ENCODE data around the gene ABCB1.

Gene ABCB1

GRCh38 chr7:87600130-87601124 lies at the start of gene ABCB1:
Gene ABCB1, minus strand, starts transcription at chr7:87600884. Its CDS starts 700 bp downstream, at chr7:87600184.
- peak; percentile 51 for DNase-seq

- no peak for DNase-seq
Observed at GRCh38 chr7:87648316-87648715, 47.6 kb upstream of the ABCB1 start.

GRCh38 chr7:87645446-87645845 lies 44.8 kb upstream of the ABCB1 start:
- no peak for DNase-seq

GRCh38 chr7:87635921-87636320 lies 35.2 kb upstream of the ABCB1 start:
- DNase-seq: no peak

- DNase-seq: peak; percentile 3
Observed at GRCh38 chr7:87628780-87629569, 28.3 kb upstream of the ABCB1 start.

- no peak for DNase-seq
Observed at GRCh38 chr7:87627634-87627994, 26.9 kb upstream of the ABCB1 start.

- DNase-seq: no peak
Observed at GRCh38 chr7:87625101-87625500, 24.4 kb upstream of the ABCB1 start.

- DNase-seq: no peak
Observed at GRCh38 chr7:87624628-87625027, 23.9 kb upstream of the ABCB1 start.

- DNase-seq: no peak
Observed at GRCh38 chr7:87615197-87615596, 14.5 kb upstream of the ABCB1 start.

- DNase-seq: no peak
Observed at GRCh38 chr7:87609916-87610315, 9.2 kb upstream of the ABCB1 start.

GRCh38 chr7:87608431-87608830 lies 7.7 kb upstream of the ABCB1 start:
- DNase-seq: no peak

GRCh38 chr7:87604264-87604663 lies 3.6 kb upstream of the ABCB1 start:
- DNase-seq: no peak

GRCh38 chr7:87599336-87599735 lies 1.3 kb downstream of the ABCB1 start:
- DNase-seq: peak; percentile 67

GRCh38 chr7:87598234-87599009 lies 2.3 kb downstream of the ABCB1 start:
- DNase-seq: no peak

- no peak for DNase-seq
Observed at GRCh38 chr7:87596696-87597095, 4.0 kb downstream of the ABCB1 start.

GRCh38 chr7:87596136-87596535 lies 4.5 kb downstream of the ABCB1 start:
- DNase-seq: no peak

GRCh38 chr7:87592300-87592699 lies 8.4 kb downstream of the ABCB1 start:
- no peak for DNase-seq

GRCh38 chr7:87591211-87591610 lies 9.5 kb downstream of the ABCB1 start:
- DNase-seq: no peak

GRCh38 chr7:87590578-87590977 lies 10.1 kb downstream of the ABCB1 start:
- DNase-seq: no peak

- no peak for DNase-seq
Observed at GRCh38 chr7:87589631-87590030, 11.1 kb downstream of the ABCB1 start.

- DNase-seq: no peak
Observed at GRCh38 chr7:87581723-87582122, 19.0 kb downstream of the ABCB1 start.

- DNase-seq: no peak
Observed at GRCh38 chr7:87580636-87581035, 20.0 kb downstream of the ABCB1 start.

GRCh38 chr7:87575521-87575920 lies 25.2 kb downstream of the ABCB1 start:
- no peak for DNase-seq

Measured in CD4-positive, alpha-beta T cell treated with Interferon gamma for 1 hour (primary cell).